Measurements from ENCODE around the gene GPR107.

GPR107 gene

GRCh38 chr9:130145658-130146057, 92.0 kb downstream of the GPR107 start:
- no peak for DNase-seq
- intact Hi-C loops (cut with DNase I) = no loop called here

- intact Hi-C loops (cut with DNase I) = no loop called here
- DNase-seq = no peak
These were observed 93.5 kb downstream of the GPR107 start for GRCh38 chr9:130147198-130147597.

DNA sequence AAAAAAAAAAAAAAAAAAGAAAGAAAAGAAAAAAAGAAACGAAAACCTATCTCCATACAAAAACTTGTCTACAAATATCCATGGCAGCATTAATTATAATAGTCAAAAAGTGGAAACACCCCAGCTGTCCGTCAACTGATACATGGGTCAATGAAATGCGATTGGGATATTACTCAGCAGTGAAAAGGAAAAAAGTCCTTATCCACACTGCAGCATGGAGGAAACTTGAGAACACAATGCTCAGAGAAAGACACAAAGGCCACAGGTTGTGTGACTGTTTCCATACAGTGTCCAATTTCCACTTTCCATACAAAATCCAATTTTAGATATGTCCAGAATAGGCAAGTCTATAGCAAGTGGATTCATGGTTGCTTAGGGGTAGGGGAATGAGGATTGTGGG, 94.2 kb downstream of the GPR107 start:
- intact Hi-C loops (cut with DNase I) = no loop called here
- no peak for DNase-seq

DNA sequence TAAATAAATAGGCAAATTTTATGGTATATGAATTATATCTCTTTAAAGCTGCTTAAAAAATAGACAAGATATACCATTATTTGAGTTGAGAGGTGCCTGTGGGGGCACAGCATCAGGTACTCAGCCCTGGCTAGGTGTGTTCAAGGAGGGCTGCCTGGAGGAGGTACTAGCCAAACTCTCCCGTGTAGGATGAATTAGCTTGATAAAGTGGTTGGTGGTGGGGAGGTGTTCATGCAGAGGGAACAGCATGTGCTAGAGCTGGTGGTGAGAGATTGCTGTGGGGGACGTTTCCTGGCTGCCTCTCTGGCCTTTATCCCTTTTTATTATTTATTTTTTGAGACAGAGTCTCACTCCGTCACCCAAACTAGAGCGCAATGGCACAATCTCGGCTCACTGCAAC, 95.3 kb downstream of the GPR107 start:
- intact Hi-C loops (cut with DNase I) = no loop called here
- no peak for DNase-seq

- intact Hi-C loops (cut with DNase I) = no loop called here
- DNase-seq = no peak
These were observed 96.1 kb downstream of the GPR107 start for GRCh38 chr9:130149654-130150286.

DNA sequence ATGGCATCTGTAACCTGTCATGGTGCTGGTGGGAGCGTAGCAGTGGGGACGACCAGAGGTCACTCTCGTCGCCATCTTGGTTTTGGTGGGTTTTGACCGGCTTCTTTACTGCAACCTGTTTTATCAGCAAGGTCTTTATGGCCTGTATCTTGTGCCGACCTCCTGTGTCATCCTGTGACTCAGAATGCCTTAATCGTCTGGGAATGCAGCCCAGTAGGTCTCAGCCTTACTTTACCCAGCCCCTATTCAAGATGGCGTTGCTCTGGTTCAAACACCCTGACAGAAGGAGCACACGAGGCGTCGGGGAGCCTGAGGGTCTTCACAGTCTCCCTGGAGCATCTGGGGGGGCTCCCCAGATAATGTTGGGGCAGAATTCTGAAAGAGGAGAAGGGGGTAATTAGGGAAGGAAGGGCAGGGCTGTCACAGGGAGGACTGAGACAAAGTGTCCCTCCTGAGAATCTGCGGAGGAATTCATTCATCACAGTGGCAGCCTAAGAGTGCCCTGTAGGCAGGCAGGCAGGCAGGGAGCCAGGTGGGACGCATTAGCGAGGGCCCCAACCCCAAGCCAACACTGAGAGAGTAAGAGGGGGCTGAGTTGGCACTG, 97.2 kb downstream of the GPR107 start:
- intact Hi-C loops (cut with DNase I) = no loop called here
- DNase-seq = no peak

DNA sequence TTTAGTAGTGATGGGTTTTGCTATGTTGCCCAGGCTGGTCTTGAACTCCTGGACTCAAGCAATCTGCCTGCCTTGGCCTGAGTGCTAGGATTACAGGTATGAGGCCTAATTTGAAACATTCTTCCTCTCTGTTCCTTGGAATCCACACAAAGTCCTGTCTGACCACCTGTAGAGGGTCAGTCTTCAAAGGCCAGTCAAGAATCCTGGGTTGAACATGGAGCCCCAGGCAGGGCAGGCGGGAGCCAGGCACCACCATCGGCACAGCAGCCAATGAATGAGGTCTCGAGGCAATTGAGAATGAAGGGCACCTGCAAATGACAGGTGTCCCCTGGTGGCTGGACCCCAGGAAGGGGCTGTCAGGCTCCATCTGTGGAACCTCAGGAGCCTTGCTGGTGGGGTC, 101.1 kb downstream of the GPR107 start:
- intact Hi-C loops (cut with DNase I) = no loop called here
- no peak for DNase-seq

GRCh38 chr9:130155647-130156046, 101.9 kb downstream of the GPR107 start:
- no peak for DNase-seq
- intact Hi-C loops (cut with DNase I) = no loop called here

DNA sequence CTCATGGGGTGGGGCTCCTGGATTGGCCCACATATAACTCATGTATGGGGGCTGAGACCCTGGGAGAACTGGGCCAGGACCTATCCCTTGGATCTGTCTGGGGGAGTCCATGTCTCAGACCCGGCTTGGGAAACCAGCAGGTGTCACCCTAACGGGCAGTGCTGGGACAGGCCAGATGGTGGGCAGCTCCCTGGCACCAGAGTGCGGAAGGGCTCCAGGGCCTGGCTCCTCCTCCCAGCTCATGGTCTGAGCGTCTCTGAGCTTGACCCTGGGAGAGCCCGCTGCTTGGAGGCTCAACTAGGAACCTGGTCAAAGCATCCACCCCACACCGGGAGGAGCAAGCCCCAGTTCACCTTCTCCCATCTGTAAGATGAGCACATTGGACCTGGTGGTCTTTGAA, 103.0 kb downstream of the GPR107 start:
- intact Hi-C loops (cut with DNase I) = no loop called here
- DNase-seq = peak in 30 of 42 donors; percentile 18 to 83 (median 52)

- DNase-seq = no peak
- intact Hi-C loops (cut with DNase I) = no loop called here
These were observed 103.4 kb downstream of the GPR107 start for GRCh38 chr9:130157079-130157478.

DNA sequence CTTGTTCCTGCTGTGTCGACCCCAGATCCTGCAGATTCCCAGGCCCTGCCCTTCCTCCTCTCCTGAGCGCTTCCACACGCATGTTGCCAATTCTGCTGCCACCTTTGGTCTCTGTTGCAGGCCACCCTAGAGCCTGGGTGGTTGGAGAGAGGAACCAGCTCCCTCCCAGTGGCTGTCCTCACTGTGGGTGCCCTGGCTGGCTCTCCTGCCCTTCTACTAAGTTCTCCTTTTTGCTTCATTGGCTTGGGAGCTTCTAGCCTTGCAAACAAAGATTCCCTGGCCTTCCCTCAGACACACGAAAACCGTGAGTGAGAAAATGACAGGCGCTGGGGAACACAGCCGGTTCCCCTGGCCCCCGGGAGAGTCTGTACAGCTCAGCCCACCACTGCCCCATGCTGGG, 104.3 kb downstream of the GPR107 start:
- DNase-seq = no peak
- intact Hi-C loops (cut with DNase I) = no loop called here

DNA sequence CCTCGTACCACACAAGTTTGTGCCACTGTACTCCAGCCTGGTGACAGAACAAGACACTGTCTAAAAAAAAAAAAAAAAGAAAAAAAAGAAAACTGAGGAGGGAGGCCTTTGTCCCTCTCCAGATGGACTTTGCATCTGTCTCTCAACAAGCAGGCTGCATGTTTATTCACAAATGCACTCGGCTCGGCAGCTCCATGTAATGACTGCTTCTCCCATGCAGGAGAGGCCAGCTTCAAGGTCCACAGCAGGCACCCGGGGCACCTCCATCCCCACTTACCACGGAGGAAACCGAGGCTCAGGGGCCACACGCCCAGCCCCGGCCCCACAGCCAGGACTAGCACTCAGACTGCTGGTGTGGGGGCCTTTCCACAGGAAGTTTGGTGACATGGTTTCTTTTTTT, 105.4 kb downstream of the GPR107 start:
- DNase-seq = no peak
- intact Hi-C loops (cut with DNase I) = no loop called here

DNA sequence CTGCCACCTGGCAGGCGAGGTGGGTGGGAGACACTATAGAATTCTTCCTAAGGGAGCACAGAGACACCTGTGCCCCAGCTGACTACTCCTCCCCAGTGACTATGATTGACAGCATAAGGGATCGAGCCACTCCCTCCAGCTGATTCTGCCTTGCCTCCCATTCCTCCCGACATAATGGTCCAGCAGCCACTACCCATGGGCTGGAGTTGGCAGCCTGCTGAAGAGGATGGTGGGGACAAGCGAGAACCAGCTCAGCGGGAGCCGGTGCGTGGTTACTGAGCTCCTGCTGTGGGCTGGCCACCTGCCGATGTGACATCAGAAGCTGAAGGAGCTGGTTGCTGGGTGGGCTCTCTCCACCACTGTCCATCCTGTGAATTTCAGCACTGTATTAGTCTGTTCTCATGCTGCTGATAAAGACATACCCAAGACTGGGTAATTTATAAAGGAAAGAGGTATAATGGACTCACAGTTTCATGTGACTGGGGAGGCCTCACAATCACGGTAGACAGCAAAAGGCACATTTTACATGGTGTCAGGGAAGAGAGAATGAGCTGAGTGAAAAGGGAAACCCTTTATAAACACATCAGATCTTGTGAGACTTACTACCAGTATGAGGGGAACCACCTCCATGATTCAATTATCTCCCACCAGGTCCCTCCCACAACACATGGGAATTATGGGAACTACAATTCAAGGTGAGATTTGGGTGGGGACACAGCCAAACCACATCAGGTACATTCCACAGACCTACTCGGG, 106.4 kb downstream of the GPR107 start:
- DNase-seq = no peak
- intact Hi-C loops (cut with DNase I) = no loop called here

- DNase-seq = no peak
- intact Hi-C loops (cut with DNase I) = no loop called here
These were observed 107.3 kb downstream of the GPR107 start for GRCh38 chr9:130160862-130161470.

GRCh38 chr9:130165579-130165978, 111.9 kb downstream of the GPR107 start:
- intact Hi-C loops (cut with DNase I) = no loop called here
- DNase-seq = no peak

DNA sequence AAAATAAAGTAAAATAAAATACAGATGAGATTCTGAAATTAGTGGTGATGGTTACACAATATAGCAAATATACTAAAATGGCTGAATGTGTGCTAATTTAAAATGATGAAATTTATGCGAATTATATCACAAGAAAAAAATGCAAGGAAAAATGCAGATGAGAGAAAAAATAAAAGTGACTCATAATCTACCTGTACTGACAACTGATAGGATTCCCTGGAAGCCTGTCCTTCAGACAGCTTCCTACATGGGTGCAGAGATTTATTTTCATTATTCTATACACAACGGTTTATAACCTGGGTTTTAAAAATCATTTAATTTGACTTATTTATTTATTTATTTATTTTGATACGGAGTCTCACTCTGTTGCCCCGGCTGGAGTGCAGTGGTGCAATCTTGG, 112.7 kb downstream of the GPR107 start:
- DNase-seq = no peak
- intact Hi-C loops (cut with DNase I) = no loop called here

GRCh38 chr9:130167927-130168326, 114.2 kb downstream of the GPR107 start:
- intact Hi-C loops (cut with DNase I) = no loop called here

GRCh38 chr9:130171226-130172148, 117.8 kb downstream of the GPR107 start:
- DNase-seq = peak in 3 of 42 donors; percentile 38 to 63 (median 44)
- intact Hi-C loops (cut with DNase I) = no loop called here

More at GRCh38 chr9:130167927-130168326, 114.2 kb downstream of the GPR107 start:
- no peak for DNase-seq

Data from head of caudate nucleus (tissue), 42 donors.